Upper lobe of right lung (tissue), 1 donor: ENCODE data around the gene TAF5. TPM values are rescaled to one million over a fixed set of nuclear protein-coding genes. Genes with fewer than 3 reads are reported as not detected.
"Not testable (repeated sequence)": the region's sequence is repeated elsewhere in the genome, so short reads cannot be mapped to it uniquely, and the experiment has no call there.

Experiments used
- ATAC-seq: fragments of 200-7000 bp; cut with Tn5 transposase; one replicate; pipeline ENCODE4 v1.9.1; 2020; ENCODE audit warnings: mild to moderate bottlenecking, moderate library complexity
- DNase-seq: peaks from one replicate; pipeline ENCODE4 v3.0.0-alpha.2; 2020
- H3K27ac ChIP-seq: fragments of 200-600 bp; one replicate; pipeline ENCODE4 v1.8.0; 2022
- H3K27me3 ChIP-seq: fragments of 200-600 bp; one replicate; pipeline ENCODE4 v1.8.0; 2022; ENCODE audit warnings: mild to moderate bottlenecking
- H3K36me3 ChIP-seq: fragments of 200-600 bp; one replicate; pipeline ENCODE4 v1.8.0; 2022
- H3K4me1 ChIP-seq: fragments of 200-600 bp; one replicate; pipeline ENCODE4 v1.8.0; 2022
- H3K4me3 ChIP-seq: fragments of 200-600 bp; one replicate; pipeline ENCODE4 v1.8.0; 2022; ENCODE audit warnings: mild to moderate bottlenecking
- H3K9me3 ChIP-seq: fragments of 200-600 bp; one replicate; pipeline ENCODE4 v1.8.0; 2022
- CTCF ChIP-seq: fragments of 200-600 bp; IDR thresholded peaks from one replicate; pipeline ENCODE4 v1.8.0; 2022; ENCODE audit warnings: antibody characterized with exemption
- intact Hi-C: fragments of 100-400 bp; cut with DNase I; formaldehyde crosslinking; loops from one replicate; pipeline ENCODE4 v1.11.0; 2022
- total RNA-seq: library from RNA; stranded (reverse); fragmentation: NEBNext Ultra II Directional; extraction: Animal tissue kit (Norgen Biotek cat#: 25700); gene quantifications from one replicate; pipeline ENCODE4 v1.2.1, GENCODE V29; 2021
- donor health status: DM: no; HTN: yes; CAD: no; lungs with severe emphysema.

Gene TAF5
- total RNA-seq, 1 donor from 2014 or later = 4.1 TPM

GRCh38 chr10:103350175-103350516 is 17.6 kb upstream of the TAF5 start:
- intact Hi-C loops = no loop called here
- peak overlapping the region; percentile 71 for H3K27ac ChIP-seq
- no peak for TF ChIP-seq CTCF

DNA sequence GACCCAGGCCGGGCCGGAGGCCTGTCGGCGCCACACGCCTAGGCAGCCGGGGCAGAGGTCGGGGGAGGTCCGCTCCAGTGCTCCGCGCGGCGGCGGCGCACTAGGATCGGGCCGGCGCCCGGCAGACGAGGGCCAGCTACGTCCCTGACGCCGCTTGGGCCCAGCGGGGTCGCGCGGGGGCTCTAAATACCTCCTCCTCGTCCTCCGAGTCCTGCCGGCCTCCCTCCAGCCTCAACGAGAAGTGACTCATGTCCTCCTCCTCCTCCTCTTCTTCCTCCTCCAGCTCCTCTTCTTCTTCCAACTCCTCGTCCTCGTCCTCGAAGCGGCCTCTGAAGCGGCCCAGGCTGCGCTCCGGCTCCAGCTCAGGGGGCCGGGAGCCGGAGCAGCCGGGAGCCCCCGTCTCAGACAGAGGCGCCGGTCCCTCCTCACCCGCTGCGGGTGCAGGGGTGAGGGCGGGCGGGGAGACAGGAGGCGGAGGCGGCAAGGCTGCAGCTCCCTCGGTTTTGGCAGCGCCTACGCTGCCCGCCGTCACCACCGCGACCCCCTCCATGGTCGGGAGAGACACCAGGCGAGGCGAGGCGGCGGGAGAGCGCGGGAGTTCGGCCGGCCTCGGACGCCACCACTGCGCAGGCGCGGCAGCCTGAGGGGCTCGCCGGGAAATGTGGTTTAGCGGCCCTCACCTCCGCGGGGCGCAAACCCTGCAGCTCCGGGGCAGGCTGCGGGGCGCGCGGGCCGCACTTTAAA is 17.1 kb upstream of the TAF5 start, which contains the start of gene PCGF6:
Gene PCGF6 (minus strand): TSS at position 624 of the 744 bp plus-strand sequence. CDS start 74 bp downstream, at position 550.
- Histone ChIP-seq H3K27ac (peak within 1 kb of the TSS; percentile 71), H3K36me3 (peaks cover 30% of the 10 kb centered on the region), H3K4me3 (peak within 1 kb of the TSS; percentile 83), H3K4me1 (peaks cover 3% of the 10 kb centered on the region), H3K27me3 (no peaks in the 10 kb centered on the region), H3K9me3 (no peaks in the 10 kb centered on the region)
- peak; percentile 98 for ATAC-seq
- peak; percentile 92 for DNase-seq
- TF ChIP-seq CTCF = peak; percentile 19
- intact Hi-C loops = no loop called here

More at GRCh38 chr10:103350175-103350516, 17.6 kb upstream of the TAF5 start:
- Histone ChIP-seq H3K4me1 (peaks cover 3% of the 10 kb centered on the region), H3K36me3 (peaks cover 35% of the 10 kb centered on the region), H3K9me3 (no peaks in the 10 kb centered on the region), H3K27me3 (no peaks in the 10 kb centered on the region), H3K4me3 (peak overlapping the region; percentile 83)
- ATAC-seq (no peak), DNase-seq (no peak)

DNA sequence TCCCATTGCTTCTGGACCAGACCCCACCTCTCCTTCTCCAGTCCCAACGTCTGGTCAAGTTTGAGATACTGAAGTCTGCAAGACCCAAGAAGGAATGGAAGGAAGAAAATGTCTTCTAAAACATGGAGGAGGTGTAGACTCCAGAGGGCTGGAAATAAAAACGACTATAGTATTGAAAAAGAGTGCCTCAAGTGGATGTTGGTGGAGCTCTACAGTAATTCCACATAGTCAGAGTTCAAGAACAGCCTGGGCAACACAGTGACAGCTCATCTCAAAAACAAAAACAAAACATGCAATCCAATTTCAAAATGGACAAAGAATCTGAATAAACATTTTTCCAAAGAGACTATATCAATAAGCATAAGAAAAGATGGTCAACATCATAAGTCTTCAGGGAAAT is 14.5 kb upstream of the TAF5 start:
- DNase-seq = no peak
- intact Hi-C loops = no loop called here
- Histone ChIP-seq H3K27me3 (no peaks in the 10 kb centered on the region), H3K9me3 (no peaks in the 10 kb centered on the region), H3K4me1 (peaks cover 3% of the 10 kb centered on the region), H3K36me3 (peaks cover 5% of the 10 kb centered on the region), H3K4me3 (no peak overlapping the region), H3K27ac (no peak overlapping the region)
- ATAC-seq = no peak
- no peak for TF ChIP-seq CTCF

- H3K36me3 ChIP-seq, H3K9me3 ChIP-seq, intact Hi-C loops, DNase-seq, H3K27me3 ChIP-seq, ATAC-seq, H3K27ac ChIP-seq, H3K4me1 ChIP-seq, H3K4me3 ChIP-seq: not testable (repeated sequence)
Observed at GRCh38 chr10:103354567-103354966, 13.2 kb upstream of the TAF5 start.

GRCh38 chr10:103355906-103356599 is 11.7 kb upstream of the TAF5 start:
- no peak for TF ChIP-seq CTCF
- intact Hi-C loops = no loop called here
- DNase-seq = no peak
- Histone ChIP-seq H3K27me3 (no peaks in the 10 kb centered on the region), H3K27ac (no peak overlapping the region), H3K4me3 (no peak overlapping the region), H3K9me3 (no peaks in the 10 kb centered on the region), H3K4me1 (no peaks in the 10 kb centered on the region), H3K36me3 (no peaks in the 10 kb centered on the region)
- no peak for ATAC-seq

DNA sequence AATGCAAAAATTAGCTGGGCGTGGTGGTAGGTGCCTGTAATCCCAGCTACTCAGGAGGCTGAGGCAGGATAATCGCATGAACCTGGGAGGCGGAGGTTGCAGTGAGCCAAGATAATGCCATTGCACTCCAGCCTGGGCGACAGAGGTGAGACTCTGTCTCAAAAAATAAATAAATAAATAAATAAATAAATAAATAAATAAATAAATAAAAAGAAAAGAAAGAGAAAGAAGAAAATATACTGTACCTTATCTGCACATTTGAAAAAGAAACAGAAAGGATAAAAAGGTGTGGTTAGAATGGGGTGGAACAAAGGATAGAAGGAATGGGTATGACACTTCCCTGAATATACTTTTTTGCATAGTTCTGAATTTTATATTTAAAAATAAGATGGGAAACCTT is 8.3 kb upstream of the TAF5 start:
- H3K4me1 ChIP-seq, H3K4me3 ChIP-seq, H3K36me3 ChIP-seq, H3K27me3 ChIP-seq, H3K27ac ChIP-seq, ATAC-seq, intact Hi-C loops, H3K9me3 ChIP-seq: not testable (repeated sequence)
- peak; percentile 12 for DNase-seq

GRCh38 chr10:103360791-103361190 is 7.0 kb upstream of the TAF5 start:
- H3K27ac ChIP-seq, H3K4me3 ChIP-seq, H3K36me3 ChIP-seq, intact Hi-C loops, H3K4me1 ChIP-seq, ATAC-seq, H3K9me3 ChIP-seq, H3K27me3 ChIP-seq: not testable (repeated sequence)
- peak; percentile 17 for DNase-seq
